CD4-positive, alpha-beta memory T cell (primary cell): ENCODE results near the gene HECTD1. TPM values are rescaled to one million over a fixed set of nuclear protein-coding genes. Genes with fewer than 3 reads are reported as not detected.
"Not testable (repeated sequence)": the region's sequence is repeated elsewhere in the genome, so short reads cannot be mapped to it uniquely, and the experiment has no call there.

ENCODE experiments used
- CTCF ChIA-PET: fragments of 350-600 bp; sonication (Branson Sonifier 250); formaldehyde crosslinking; loops from one replicate; lab custom pipeline; 2021; ENCODE audit warnings: inconsistent platforms; ENCODE audit not compliant: partially characterized antibody; lab: Charles Lee
- POLR2A ChIA-PET: fragments of 350-600 bp; sonication (Branson Sonifier 250); formaldehyde crosslinking; loops from one replicate; lab custom pipeline; 2021; ENCODE audit not compliant: partially characterized antibody; lab: Charles Lee
- DNase-seq, 5 donors: peaks; one replicate each; pipeline versions ENCODE4 v3.0.0 to v3.0.0-alpha.2; 2020 to 2022; ENCODE audit warnings: mixed read lengths in 1 of 5
- H3K27ac ChIP-seq: one replicate; pipeline ENCODE4 v1.7.0; 2013; ENCODE audit warnings: low read depth, low read length
- H3K27me3 ChIP-seq: 2 replicates; pipeline ENCODE4 v1.7.0; 2013; ENCODE audit warnings: mild to moderate bottlenecking, low read length, moderate library complexity; ENCODE audit not compliant: insufficient read depth
- H3K36me3 ChIP-seq: 2 replicates; pipeline ENCODE4 v1.7.0; 2013; ENCODE audit warnings: mild to moderate bottlenecking, low read length, moderate library complexity; ENCODE audit not compliant: insufficient read depth
- H3K4me1 ChIP-seq: 2 replicates; pipeline ENCODE4 v1.7.0; 2013; ENCODE audit warnings: mild to moderate bottlenecking, low read length, moderate library complexity; ENCODE audit not compliant: insufficient read depth
- H3K4me3 ChIP-seq, 2 donors: one replicate each; pipeline ENCODE4 v1.7.0; 2013; ENCODE audit warnings: low read length in 2 of 2, mild to moderate bottlenecking in 1 of 2
- H3K9me3 ChIP-seq, 2 donors: one replicate each; pipeline ENCODE4 v1.7.0; 2013; ENCODE audit warnings: low read length in 2 of 2, control low read depth in 1 of 2; ENCODE audit not compliant: control insufficient read depth in 1 of 2
- H3K27ac Mint-ChIP-seq, 7 donors: one replicate each; pipeline ENCODE4 v1.8.0; 2020 to 2021; ENCODE audit warnings: mixed read lengths in 7 of 7, mild to moderate bottlenecking in 6 of 7, inconsistent platforms in 3 of 7, moderate library complexity in 3 of 7
- H3K27me3 Mint-ChIP-seq, 2 donors: one replicate each; pipeline ENCODE4 v1.8.0; 2020 to 2021; ENCODE audit warnings: mixed read lengths in 2 of 2
- H3K36me3 Mint-ChIP-seq, 2 donors: one replicate each; pipeline ENCODE4 v1.8.0; 2020 to 2021; ENCODE audit warnings: mixed read lengths in 2 of 2, inconsistent platforms in 1 of 2, mild to moderate bottlenecking in 1 of 2
- H3K4me1 Mint-ChIP-seq, 4 donors: one replicate each; pipeline ENCODE4 v1.8.0; 2020 to 2021; ENCODE audit warnings: mixed read lengths in 4 of 4, mild to moderate bottlenecking in 1 of 4
- H3K4me3 Mint-ChIP-seq, 8 donors: one replicate each; pipeline ENCODE4 v1.8.0; 2020 to 2021; ENCODE audit warnings: mixed read lengths in 8 of 8, mild to moderate bottlenecking in 7 of 8, moderate library complexity in 6 of 8, inconsistent platforms in 3 of 8
- H3K9me3 Mint-ChIP-seq, 8 donors: one replicate each; pipeline ENCODE4 v1.8.0; 2020 to 2021; ENCODE audit warnings: mixed read lengths in 8 of 8, mild to moderate bottlenecking in 5 of 8, inconsistent platforms in 3 of 8, moderate library complexity in 1 of 8
- intact Hi-C: fragments of 100-400 bp; cut with micrococcal nuclease; formaldehyde crosslinking; loops from one replicate; pipeline ENCODE4 v1.15.1; 2023
- polyA plus RNA-seq, 2 donors: library from polyadenylated mRNA; unstranded; fragments of 300-500 nt; fragmentation: Illumina TruSeq; gene quantifications; one replicate each; pipeline ENCODE4 v1.2.3, GENCODE V29; 2021
- total RNA-seq, 2 experiments: library from RNA; stranded (reverse); gene quantifications; one replicate each; pipeline ENCODE4 v1.2.3, GENCODE V29; 2021

HECTD1 gene
- total and polyA plus RNA-seq, 4 experiments from 2014 or later = 15.6 to 170 (median 96.6) TPM

DNA sequence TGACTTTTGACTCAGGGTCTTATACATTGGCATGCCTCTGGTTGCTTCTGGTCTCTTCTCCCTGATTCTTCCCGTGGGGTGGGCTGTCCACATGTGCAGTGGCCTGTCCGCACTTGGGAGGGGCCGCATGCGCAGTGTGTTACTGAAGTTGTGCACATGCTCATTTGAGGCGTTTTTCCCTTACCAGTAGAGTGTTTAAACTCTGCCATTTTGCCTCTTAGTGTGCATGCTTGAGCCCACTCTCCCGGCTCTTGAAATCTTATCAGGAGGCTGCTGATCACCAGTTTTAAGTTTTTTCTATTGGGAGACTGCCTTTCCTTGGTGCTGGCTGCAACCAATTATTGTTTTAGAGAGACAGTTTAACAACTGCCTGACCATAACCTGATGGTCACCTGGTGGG is 32.1 kb upstream of the HECTD1 start:
- DNase-seq = no peak
- Histone ChIP-seq H3K36me3 (no peaks in the 10 kb centered on the region), H3K9me3 (no peaks in the 10 kb centered on the region), H3K4me1 (peaks cover 8% of the 10 kb centered on the region), H3K27me3 (no peaks in the 10 kb centered on the region), H3K27ac (no peak overlapping the region), H3K4me3 (no peak overlapping the region)
- ChIA-PET POLR2A (no interaction called here), CTCF (no interaction called here)
- Mint-ChIP-seq H3K4me3 (peak overlapping the region in 1 of 8 donors; percentile 48), H3K36me3 (no peaks in the 10 kb centered on the region), H3K9me3 (no peaks in the 10 kb centered on the region), H3K27ac (peak overlapping the region in 1 of 7 donors; percentile 24), H3K4me1 (peaks cover 12 to 24% (median 17%) of the 10 kb centered on the region in 4 donors), H3K27me3 (no peaks in the 10 kb centered on the region)
- intact Hi-C loops = no loop called here

- ChIA-PET CTCF (no interaction called here), POLR2A (no interaction called here)
- Mint-ChIP-seq H3K27me3 (no peaks in the 10 kb centered on the region), H3K4me3 (no peak overlapping the region), H3K36me3 (no peaks in the 10 kb centered on the region), H3K27ac (no peak overlapping the region), H3K9me3 (no peaks in the 10 kb centered on the region), H3K4me1 (peaks cover 0 to 5% (median 1%) of the 10 kb centered on the region in 4 donors)
- no peaks in the 10 kb centered on the region for H3K27me3 ChIP-seq
- H3K4me1 ChIP-seq = no peaks in the 10 kb centered on the region
- no peak for DNase-seq
- no peaks in the 10 kb centered on the region for H3K9me3 ChIP-seq
- no peak overlapping the region for H3K4me3 ChIP-seq
- no peak overlapping the region for H3K27ac ChIP-seq
- intact Hi-C loops = no loop called here
- no peaks in the 10 kb centered on the region for H3K36me3 ChIP-seq
These were observed 27.9 kb upstream of the HECTD1 start for GRCh38 chr14:31235462-31235861.

DNA sequence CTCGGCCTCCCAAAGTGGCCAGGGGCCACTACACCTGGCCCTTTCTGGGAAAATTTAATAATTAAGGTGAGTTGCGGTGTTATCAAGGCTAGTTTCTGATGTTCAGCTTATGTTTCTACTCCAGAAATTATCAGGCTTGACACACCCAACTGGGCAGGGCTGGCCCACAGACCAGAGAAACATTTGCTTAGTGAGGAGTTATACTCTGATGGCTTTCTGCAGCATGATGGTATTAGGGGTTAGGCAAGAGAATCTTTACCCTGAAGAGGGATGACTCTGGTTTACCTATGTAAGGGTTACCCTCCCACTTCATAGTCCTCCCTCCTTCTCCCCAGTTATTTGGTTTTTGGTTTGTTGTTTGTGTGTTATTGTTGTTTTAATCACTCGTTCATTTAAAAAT is 24.5 kb upstream of the HECTD1 start:
- no peaks in the 10 kb centered on the region for H3K36me3 Mint-ChIP-seq

DNA sequence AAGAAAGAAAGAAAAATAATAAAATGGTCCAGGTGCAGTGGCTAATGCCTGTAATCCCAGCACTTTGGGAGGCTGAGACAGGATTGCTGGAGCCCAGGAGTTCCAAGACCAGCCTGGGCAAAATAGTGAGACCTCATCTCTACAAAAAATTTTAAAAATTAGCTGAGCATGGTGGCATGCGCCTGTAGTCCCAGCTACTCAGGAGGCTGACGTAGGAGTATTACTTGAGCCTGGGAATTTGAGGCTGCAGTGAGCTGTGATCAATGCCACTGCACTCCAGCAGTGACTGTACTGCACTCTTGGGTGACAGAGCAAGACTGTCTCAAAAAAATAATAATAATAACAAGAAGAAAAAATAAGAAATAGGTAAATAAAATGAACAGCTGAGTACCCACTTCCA is 23.7 kb upstream of the HECTD1 start:
- H3K4me3 Mint-ChIP-seq, POLR2A ChIA-PET, H3K27me3 Mint-ChIP-seq, H3K9me3 ChIP-seq, H3K9me3 Mint-ChIP-seq, H3K4me1 Mint-ChIP-seq, H3K27ac Mint-ChIP-seq, H3K36me3 Mint-ChIP-seq, H3K27me3 ChIP-seq, H3K27ac ChIP-seq, H3K36me3 ChIP-seq, H3K4me1 ChIP-seq, CTCF ChIA-PET, H3K4me3 ChIP-seq, DNase-seq, intact Hi-C loops: not testable (repeated sequence)

More for the DNA sequence above, 24.5 kb upstream of the HECTD1 start:
- CTCF ChIA-PET = no interaction called here
- no peak for DNase-seq
- Mint-ChIP-seq H3K27me3 (no peaks in the 10 kb centered on the region), H3K4me1 (no peaks in the 10 kb centered on the region), H3K27ac (no peak overlapping the region), H3K4me3 (no peak overlapping the region), H3K9me3 (no peaks in the 10 kb centered on the region)
- POLR2A ChIA-PET = no interaction called here
- H3K4me1 ChIP-seq = no peaks in the 10 kb centered on the region
- H3K36me3 ChIP-seq = no peaks in the 10 kb centered on the region
- H3K27me3 ChIP-seq = no peaks in the 10 kb centered on the region
- no peaks in the 10 kb centered on the region for H3K9me3 ChIP-seq
- H3K4me3 ChIP-seq = no peak overlapping the region
- intact Hi-C loops = no loop called here
- H3K27ac ChIP-seq = no peak overlapping the region

- CTCF ChIA-PET = no interaction called here
- H3K9me3 Mint-ChIP-seq = no peaks in the 10 kb centered on the region
- DNase-seq = no peak
These were observed 23.0 kb upstream of the HECTD1 start for GRCh38 chr14:31230573-31230958.

DNA sequence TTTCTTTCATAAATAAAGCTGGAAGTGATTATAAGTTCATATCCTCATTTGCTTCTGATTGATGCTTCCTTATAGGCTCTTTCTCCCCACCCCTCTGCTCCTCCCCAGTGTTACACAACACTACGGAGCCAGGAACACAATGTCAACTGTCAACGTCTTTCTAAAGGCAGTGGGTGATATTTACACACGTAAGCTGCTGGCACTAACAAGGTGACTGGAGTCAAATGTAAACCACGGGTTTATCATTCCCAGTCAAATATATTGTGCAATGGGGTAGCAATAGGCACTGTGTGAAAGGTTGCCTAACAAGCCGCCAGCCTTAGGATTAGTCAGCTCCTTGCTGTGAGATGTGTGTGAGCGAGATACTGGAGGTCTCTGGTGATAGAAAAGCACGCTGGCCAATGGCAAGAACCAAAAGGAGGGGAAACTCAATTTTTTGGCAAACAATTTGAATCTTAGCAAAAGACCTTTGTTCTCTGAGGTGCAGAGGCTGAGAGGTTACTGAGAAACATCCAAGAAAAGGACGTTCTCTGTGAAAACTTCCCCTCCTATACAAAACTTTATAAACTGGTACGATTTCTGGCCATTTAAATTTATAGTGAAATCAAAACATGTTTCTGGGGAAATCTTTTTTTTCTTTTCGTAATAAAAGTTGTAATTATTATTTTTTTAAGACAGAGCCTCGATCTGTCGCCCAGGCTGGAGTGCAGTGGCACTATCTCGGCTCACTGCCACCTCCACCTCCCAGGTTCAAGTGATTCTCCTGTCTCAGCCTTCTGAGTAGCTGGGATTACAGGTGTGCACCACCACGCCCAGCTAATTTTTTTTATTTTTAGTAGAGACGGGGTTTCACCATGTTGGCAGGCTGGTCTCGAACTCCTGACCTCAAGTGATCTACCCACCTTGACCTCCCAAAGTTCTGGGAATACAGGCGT is 22.3 kb upstream of the HECTD1 start:
- POLR2A ChIA-PET = no interaction called here

More at GRCh38 chr14:31230573-31230958, 23.0 kb upstream of the HECTD1 start:
- H3K27me3 Mint-ChIP-seq = no peaks in the 10 kb centered on the region
- H3K36me3 ChIP-seq = no peaks in the 10 kb centered on the region
- H3K4me1 Mint-ChIP-seq = no peaks in the 10 kb centered on the region
- H3K27ac ChIP-seq = no peak overlapping the region
- H3K9me3 ChIP-seq = no peaks in the 10 kb centered on the region
- H3K27me3 ChIP-seq = no peaks in the 10 kb centered on the region
- intact Hi-C loops = no loop called here
- no peak overlapping the region for H3K4me3 ChIP-seq
- no peaks in the 10 kb centered on the region for H3K36me3 Mint-ChIP-seq
- POLR2A ChIA-PET = no interaction called here
- no peaks in the 10 kb centered on the region for H3K4me1 ChIP-seq
- H3K4me3 Mint-ChIP-seq = no peak overlapping the region
- H3K27ac Mint-ChIP-seq = no peak overlapping the region

DNA sequence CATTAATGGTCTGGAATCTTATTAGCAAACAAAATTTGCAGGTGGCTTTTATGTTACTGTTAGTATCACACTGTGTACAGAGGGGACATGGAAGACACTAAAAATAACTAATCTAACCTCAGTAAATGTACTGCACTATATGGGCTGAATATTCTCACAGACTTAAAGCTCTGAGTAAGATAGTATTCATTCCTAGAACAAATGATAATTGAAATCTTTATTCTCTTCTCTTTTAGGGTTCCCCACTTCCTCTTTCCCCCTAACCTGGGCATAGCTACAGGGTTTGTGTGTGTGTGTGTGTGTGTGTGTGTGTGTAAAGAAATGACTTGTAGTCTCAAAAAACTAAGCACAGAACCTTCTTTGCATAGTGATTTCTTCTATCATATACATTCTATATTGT is 21.4 kb upstream of the HECTD1 start:
- no peak overlapping the region for H3K4me3 ChIP-seq
- H3K4me3 Mint-ChIP-seq = no peak overlapping the region
- no peaks in the 10 kb centered on the region for H3K4me1 ChIP-seq
- DNase-seq = no peak
- no peaks in the 10 kb centered on the region for H3K9me3 ChIP-seq
- peak overlapping the region in 1 of 7 donors; percentile 58 for H3K27ac Mint-ChIP-seq
- CTCF ChIA-PET = no interaction called here
- H3K36me3 Mint-ChIP-seq = no peaks in the 10 kb centered on the region
- H3K27ac ChIP-seq = no peak overlapping the region
- H3K36me3 ChIP-seq = no peaks in the 10 kb centered on the region
- H3K27me3 ChIP-seq = no peaks in the 10 kb centered on the region
- POLR2A ChIA-PET = interaction anchor here (1.2 kb wide), 1 partner anchor 21 kb away, joined by 4 read pairs; the partner anchor contains the start of gene HECTD1
- H3K4me1 Mint-ChIP-seq = no peaks in the 10 kb centered on the region
- intact Hi-C loops = no loop called here
- no peaks in the 10 kb centered on the region for H3K27me3 Mint-ChIP-seq
- peaks cover 0 to 7% (median 2%) of the 10 kb centered on the region in 8 donors for H3K9me3 Mint-ChIP-seq

More for the DNA sequence above, 22.3 kb upstream of the HECTD1 start:
- DNase-seq = no peak
- Histone ChIP-seq H3K9me3 (no peaks in the 10 kb centered on the region), H3K27ac (no peak overlapping the region), H3K36me3 (no peaks in the 10 kb centered on the region), H3K4me3 (no peak overlapping the region), H3K27me3 (no peaks in the 10 kb centered on the region), H3K4me1 (no peaks in the 10 kb centered on the region)
- CTCF ChIA-PET = no interaction called here
- Mint-ChIP-seq H3K4me3 (no peak overlapping the region), H3K27ac (no peak overlapping the region), H3K36me3 (no peaks in the 10 kb centered on the region), H3K9me3 (peaks cover 0 to 4% (median 0%) of the 10 kb centered on the region in 8 donors), H3K4me1 (no peaks in the 10 kb centered on the region), H3K27me3 (no peaks in the 10 kb centered on the region)
- intact Hi-C loops = no loop called here
